ENCODE measurements around the gene PITX2. TPM values are rescaled to one million over a fixed set of nuclear protein-coding genes. Genes with fewer than 3 reads are reported as not detected.

PITX2 gene
- total and polyA plus RNA-seq, 2 of the 13 experiments (the other 11 are each of a cell fraction or from before 2014, with no cell fraction given): not detected

GRCh38 chr4:110643096-110643495 lies 20.2 kb upstream of the PITX2 start (continued):
- TF ChIP-seq ZBTB4 (CRISPR knock-in tag; IDR thresholded peaks at IDR 0.05; ENCODE audit: borderline replicate concordance) (no peak), KDM5B (CRISPR knock-in tag; IDR thresholded peaks at IDR 0.05; ENCODE audit: borderline replicate concordance) (no peak), ZNF317 (CRISPR knock-in tag; IDR thresholded peaks at IDR 0.05) (no peak)

GRCh38 chr4:110641218-110641617 lies 18.3 kb upstream of the PITX2 start:
- no peak overlapping the region for H2AFZ ChIP-seq (ENCODE audit: low read length)
- no peak for ATAC-seq
- H3K9ac ChIP-seq (ENCODE audit: insufficient read depth, low read depth, low read length): no peak overlapping the region
- no peak overlapping the region for H3K4me3 ChIP-seq (replicated peaks in 1 of 3; ENCODE audit: insufficient read depth in 1 of 3, low read depth in 2 of 3, low read length in 3 of 3)
- no peak for FAIRE-seq
- H3K9me3 ChIP-seq (ENCODE audit: low read length): no peaks in the 10 kb centered on the region
- ChIA-PET CTCF (ENCODE audit: low intra/inter-chr PET ratio, low total read pairs) (no interaction called here), POLR2A (no interaction called here)
- no peak overlapping the region for H3K27ac ChIP-seq (ENCODE audit: extremely low read length, insufficient read depth, low read length)
- peaks cover 30% of the 10 kb centered on the region for H3K4me1 ChIP-seq (ENCODE audit: insufficient read depth, low read length)
- BruUV-seq (replicated peaks): no TSS peak
- H3K79me2 ChIP-seq (ENCODE audit: insufficient read depth, low read length): no peaks in the 10 kb centered on the region
- H3K4me2 ChIP-seq (ENCODE audit: low read depth, low read length): no peak overlapping the region
- H3K27me3 ChIP-seq (ENCODE audit: control insufficient read depth in 1 of 2, insufficient read depth in 2 of 2, low read length in 2 of 2): peaks cover 0 to 65% of the 10 kb centered on the region in 2 experiments
- 43% methylated on average over 8 of the region's 18 CpGs for WGBS (ENCODE audit: low lambda C conversion rate)
- H4K20me1 ChIP-seq (ENCODE audit: insufficient read depth, low read length): no peaks in the 10 kb centered on the region
- in situ Hi-C loops (cut with HindIII; ENCODE audit: extremely low pct_ligation_motif_present, low pct_unique_long_range_greater_than_20kb) (no loop called here), intact Hi-C loops (cut with micrococcal nuclease; ENCODE audit: unreplicated experiment) (no loop called here)
- DNase-seq (ENCODE audit: low spot score): no peak
- no peaks in the 10 kb centered on the region for H3K36me3 ChIP-seq (replicated peaks in 1 of 2; ENCODE audit: control insufficient read depth in 1 of 2, insufficient read depth in 2 of 2, low read length in 2 of 2)
- no peak for TF ChIP-seq DZIP1 (CRISPR knock-in tag; IDR thresholded peaks at IDR 0.05)
- TF ChIP-seq RERE (CRISPR knock-in tag; IDR thresholded peaks at IDR 0.05; ENCODE audit: low read depth): no peak
